PC-9 (cell line): ENCODE results near the gene ITGB5.

Experiments
- CTCF ChIP-seq: fragments of 200-600 bp; sonication (generic); conservative IDR thresholded peaks from 2 replicates; pipeline ENCODE4 v1.6.1; 2017; ENCODE audit warnings: mixed run types, antibody characterized with exemption, mild to moderate bottlenecking, moderate library complexity
- EZH2 ChIP-seq: fragments of 200-600 bp; sonication (generic); IDR thresholded peaks from 2 replicates; pipeline ENCODE4 v1.8.0; 2017; ENCODE audit warnings: antibody characterized with exemption, low read depth

DNA sequence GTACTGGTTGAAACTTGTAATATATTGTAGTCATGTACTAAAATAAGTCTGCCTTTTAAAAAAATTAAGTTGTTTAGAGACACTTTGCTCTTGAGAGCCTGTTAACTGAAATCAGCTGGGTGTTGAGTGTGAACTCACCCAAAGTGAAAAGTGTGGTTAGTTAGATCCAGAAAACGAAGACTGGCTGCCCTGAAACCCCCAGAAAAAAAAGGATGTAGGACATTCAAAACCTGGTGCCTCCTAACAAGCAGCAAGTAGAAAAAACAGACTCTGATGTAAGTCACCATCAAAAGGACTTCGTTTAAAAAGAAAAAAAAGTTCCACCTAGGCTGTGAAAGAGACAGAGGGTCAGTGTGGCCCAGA is 116.1 kb downstream of the ITGB5 start:
- TF ChIP-seq CTCF (no peak), EZH2 (no peak)
